Activated naive CD8-positive, alpha-beta T cell (primary cell): ENCODE results near the gene FEV.

ENCODE experiments used
- H3K27ac Mint-ChIP-seq: one replicate; pipeline ENCODE4 v1.8.0; 2021; ENCODE audit warnings: mixed read lengths
- H3K27me3 Mint-ChIP-seq: one replicate; pipeline ENCODE4 v1.8.0; 2021; ENCODE audit warnings: mixed read lengths
- H3K36me3 Mint-ChIP-seq: one replicate; pipeline ENCODE4 v1.8.0; 2021; ENCODE audit warnings: mixed read lengths
- H3K4me1 Mint-ChIP-seq: one replicate; pipeline ENCODE4 v1.8.0; 2021; ENCODE audit warnings: low read depth, mixed read lengths
- H3K4me3 Mint-ChIP-seq: one replicate; pipeline ENCODE4 v1.8.0; 2021; ENCODE audit warnings: mild to moderate bottlenecking, mixed read lengths
- H3K9me3 Mint-ChIP-seq: one replicate; pipeline ENCODE4 v1.8.0; 2021; ENCODE audit warnings: low read depth, mixed read lengths

The FEV gene

GRCh38 chr2:219021591-219021990 is 36.6 kb upstream of the FEV start:
- Mint-ChIP-seq H3K36me3 (no peaks in the 10 kb centered on the region), H3K9me3 (no peaks in the 10 kb centered on the region), H3K4me3 (no peak overlapping the region), H3K27ac (no peak overlapping the region), H3K27me3 (peaks cover 3% of the 10 kb centered on the region), H3K4me1 (no peaks in the 10 kb centered on the region)

- Mint-ChIP-seq H3K4me1 (no peaks in the 10 kb centered on the region), H3K36me3 (no peaks in the 10 kb centered on the region), H3K9me3 (no peaks in the 10 kb centered on the region), H3K27ac (no peak overlapping the region), H3K4me3 (no peak overlapping the region), H3K27me3 (peaks cover 3% of the 10 kb centered on the region)
Observed at GRCh38 chr2:219020604-219021365, 35.8 kb upstream of the FEV start.

GRCh38 chr2:219019436-219019835 is 34.5 kb upstream of the FEV start:
- Mint-ChIP-seq H3K27ac (no peak overlapping the region), H3K36me3 (no peaks in the 10 kb centered on the region), H3K9me3 (no peaks in the 10 kb centered on the region), H3K4me3 (no peak overlapping the region), H3K4me1 (no peaks in the 10 kb centered on the region), H3K27me3 (peaks cover 8% of the 10 kb centered on the region)

GRCh38 chr2:219018726-219019125 is 33.7 kb upstream of the FEV start:
- Mint-ChIP-seq H3K4me3 (no peak overlapping the region), H3K36me3 (no peaks in the 10 kb centered on the region), H3K27me3 (peaks cover 9% of the 10 kb centered on the region), H3K9me3 (no peaks in the 10 kb centered on the region), H3K4me1 (no peaks in the 10 kb centered on the region), H3K27ac (no peak overlapping the region)

- Mint-ChIP-seq H3K4me1 (no peaks in the 10 kb centered on the region), H3K27me3 (peaks cover 9% of the 10 kb centered on the region), H3K27ac (no peak overlapping the region), H3K36me3 (no peaks in the 10 kb centered on the region), H3K9me3 (no peaks in the 10 kb centered on the region), H3K4me3 (no peak overlapping the region)
Observed at GRCh38 chr2:219018286-219018685, 33.3 kb upstream of the FEV start.

GRCh38 chr2:219017201-219017931 is 32.4 kb upstream of the FEV start:
- H3K27ac Mint-ChIP-seq, result no peak overlapping the region
- H3K4me1 Mint-ChIP-seq, result no peaks in the 10 kb centered on the region
- H3K4me3 Mint-ChIP-seq, result no peak overlapping the region
- no peaks in the 10 kb centered on the region for H3K9me3 Mint-ChIP-seq
- no peaks in the 10 kb centered on the region for H3K36me3 Mint-ChIP-seq
- H3K27me3 Mint-ChIP-seq, result peaks cover 9% of the 10 kb centered on the region

GRCh38 chr2:219016721-219017120 is 31.7 kb upstream of the FEV start:
- no peak overlapping the region for H3K27ac Mint-ChIP-seq
- H3K4me3 Mint-ChIP-seq, result no peak overlapping the region
- no peaks in the 10 kb centered on the region for H3K36me3 Mint-ChIP-seq
- H3K27me3 Mint-ChIP-seq, result peaks cover 9% of the 10 kb centered on the region
- no peaks in the 10 kb centered on the region for H3K4me1 Mint-ChIP-seq
- H3K9me3 Mint-ChIP-seq, result no peaks in the 10 kb centered on the region

GRCh38 chr2:219010873-219011272 is 25.9 kb upstream of the FEV start:
- Mint-ChIP-seq H3K36me3 (no peaks in the 10 kb centered on the region), H3K27ac (no peak overlapping the region), H3K27me3 (peaks cover 17% of the 10 kb centered on the region), H3K4me1 (no peaks in the 10 kb centered on the region), H3K4me3 (no peak overlapping the region), H3K9me3 (no peaks in the 10 kb centered on the region)

GRCh38 chr2:219010162-219010756 is 25.3 kb upstream of the FEV start:
- H3K4me1 Mint-ChIP-seq, result no peaks in the 10 kb centered on the region
- H3K9me3 Mint-ChIP-seq, result no peaks in the 10 kb centered on the region
- no peak overlapping the region for H3K27ac Mint-ChIP-seq
- H3K36me3 Mint-ChIP-seq, result no peaks in the 10 kb centered on the region
- H3K27me3 Mint-ChIP-seq, result peaks cover 16% of the 10 kb centered on the region
- no peak overlapping the region for H3K4me3 Mint-ChIP-seq

GRCh38 chr2:219009294-219009693 is 24.3 kb upstream of the FEV start:
- no peaks in the 10 kb centered on the region for H3K36me3 Mint-ChIP-seq
- no peaks in the 10 kb centered on the region for H3K9me3 Mint-ChIP-seq
- no peaks in the 10 kb centered on the region for H3K4me1 Mint-ChIP-seq
- H3K27me3 Mint-ChIP-seq, result peaks cover 20% of the 10 kb centered on the region
- no peak overlapping the region for H3K27ac Mint-ChIP-seq
- H3K4me3 Mint-ChIP-seq, result no peak overlapping the region

GRCh38 chr2:219003979-219004378 is 19.0 kb upstream of the FEV start:
- Mint-ChIP-seq H3K9me3 (no peaks in the 10 kb centered on the region), H3K27me3 (peaks cover 31% of the 10 kb centered on the region), H3K27ac (no peak overlapping the region), H3K36me3 (no peaks in the 10 kb centered on the region), H3K4me3 (no peak overlapping the region), H3K4me1 (peaks cover 8% of the 10 kb centered on the region)

- Mint-ChIP-seq H3K27ac (no peak overlapping the region), H3K27me3 (peaks cover 31% of the 10 kb centered on the region), H3K36me3 (no peaks in the 10 kb centered on the region), H3K9me3 (no peaks in the 10 kb centered on the region), H3K4me3 (peak overlapping the region; percentile 46), H3K4me1 (peaks cover 8% of the 10 kb centered on the region)
Observed at GRCh38 chr2:219003267-219003634, 18.3 kb upstream of the FEV start.

GRCh38 chr2:219002395-219003266 is 17.6 kb upstream of the FEV start:
- Mint-ChIP-seq H3K4me3 (peak overlapping the region; percentile 79), H3K27me3 (peaks cover 34% of the 10 kb centered on the region), H3K27ac (no peak overlapping the region), H3K4me1 (peaks cover 8% of the 10 kb centered on the region), H3K9me3 (no peaks in the 10 kb centered on the region), H3K36me3 (no peaks in the 10 kb centered on the region)

GRCh38 chr2:219001577-219002394 is 16.8 kb upstream of the FEV start:
- Mint-ChIP-seq H3K27ac (no peak overlapping the region), H3K27me3 (peaks cover 33% of the 10 kb centered on the region)

More at GRCh38 chr2:219001577-219002394, 16.8 kb upstream of the FEV start:
- H3K4me3 Mint-ChIP-seq, result peak overlapping the region; percentile 23
- no peaks in the 10 kb centered on the region for H3K36me3 Mint-ChIP-seq
- H3K4me1 Mint-ChIP-seq, result peaks cover 8% of the 10 kb centered on the region
- H3K9me3 Mint-ChIP-seq, result no peaks in the 10 kb centered on the region
